ENCODE measurements around the gene PTPN14. TPM values are rescaled to one million over a fixed set of nuclear protein-coding genes. Genes with fewer than 3 reads are reported as not detected.

The PTPN14 gene
- total RNA-seq, 1 experiment from 2014 or later, result 76.4 TPM

GRCh38 chr1:214330715-214331114, 220.7 kb downstream of the PTPN14 start:
- Histone ChIP-seq H4K5ac (ENCODE audit: insufficient read length, low read depth, low read length) (no peak overlapping the region), H3K56ac (ENCODE audit: insufficient read length, low read depth, low read length) (no peak overlapping the region), H3K18ac (ENCODE audit: insufficient read length, low read depth, low read length) (no peak overlapping the region), H3K27ac (ENCODE audit: insufficient read length, low read depth, low read length) (no peak overlapping the region), H2BK12ac (ENCODE audit: insufficient read length, low read depth, low read length) (no peak overlapping the region), H3K14ac (ENCODE audit: insufficient read depth, low read length) (no peak overlapping the region), H3K23me2 (ENCODE audit: insufficient read length, low read depth, low read length, poor library complexity, severe bottlenecking) (no peaks in the 10 kb centered on the region), H2BK5ac (ENCODE audit: insufficient read length, low read length) (no peak overlapping the region), H3K27me3 (ENCODE audit: insufficient read depth, low read length) (no peaks in the 10 kb centered on the region; the same call in 1 of the 2 replicates), H3K4ac (ENCODE audit: low read depth, low read length) (no peak overlapping the region), H2BK20ac (ENCODE audit: low read depth, low read length, poor library complexity, severe bottlenecking) (no peak overlapping the region), H3K23ac (ENCODE audit: insufficient read length, low read depth, low read length) (no peak overlapping the region), H3K9me3 (ENCODE audit: control insufficient read depth, low read depth, low read length) (no peaks in the 10 kb centered on the region), H4K91ac (ENCODE audit: insufficient read length, low read depth, low read length) (no peak overlapping the region), H3K79me1 (ENCODE audit: insufficient read depth, low read depth, low read length, poor library complexity, severe bottlenecking) (no peaks in the 10 kb centered on the region), H3K9ac (ENCODE audit: extremely low read depth, insufficient read length, low read length) (no peak overlapping the region), H3T11ph (ENCODE audit: low read length) (no peak overlapping the region), H3K4me2 (ENCODE audit: insufficient read depth, insufficient read length, low read length) (no peak overlapping the region), H2AK5ac (ENCODE audit: insufficient read length, low read length) (no peak overlapping the region), H2AFZ (ENCODE audit: low read length) (no peak overlapping the region), H2BK120ac (ENCODE audit: low read depth, low read length, poor library complexity, severe bottlenecking) (no peak overlapping the region), H3K4me1 (ENCODE audit: insufficient read depth, low read length) (no peaks in the 10 kb centered on the region; the same call in 1 of the 2 replicates), H4K8ac (replicated peaks; ENCODE audit: insufficient read length, low read depth, low read length) (no peak overlapping the region), H2BK15ac (ENCODE audit: low read depth, low read length) (no peak overlapping the region), H3K79me2 (ENCODE audit: insufficient read depth, low read length) (no peaks in the 10 kb centered on the region), H4K20me1 (ENCODE audit: control insufficient read depth, insufficient read depth, insufficient read length) (no peaks in the 10 kb centered on the region)
- H3K27ac Mint-ChIP-seq, result peak overlapping the region in 1 of 3 experiments; percentile 65; a peak in 1 of 7 replicates
- DNase-seq, result no peak
- no peak overlapping the region for H3K4me3 Mint-ChIP-seq
- H3K4me1 Mint-ChIP-seq, result peaks cover 18% of the 10 kb centered on the region in 2 experiments
- whole genome bisulfite sequencing (ENCODE audit: extremely low coverage, insufficient read length, low lambda C conversion rate), result no CpG with 5 or more reads among the region's 12 CpGs
- no peak for TF ChIP-seq CTCF (conservative IDR thresholded peaks at IDR 0.05)
- H3K27me3 Mint-ChIP-seq (ENCODE audit: low read depth), result peaks cover 1% of the 10 kb centered on the region; the same call in 1 of the 2 replicates
- no peaks in the 10 kb centered on the region; a peak in 2 of 7 replicates for H3K36me3 Mint-ChIP-seq (ENCODE audit: insufficient read depth in 1 of 3, low read depth in 3 of 3)
- H3K9me3 Mint-ChIP-seq, result no peaks in the 10 kb centered on the region
